ENCODE data around the gene NOCT. TPM values are rescaled to one million over a fixed set of nuclear protein-coding genes. Genes with fewer than 3 reads are reported as not detected.
"Not testable (repeated sequence)": the region's sequence is repeated elsewhere in the genome, so short reads cannot be mapped to it uniquely, and the experiment has no call there.

NOCT gene
- total and polyA plus RNA-seq, 2 donors from 2014 or later = 4.3 to 4.7 TPM

- Histone ChIP-seq H3K9me3 (ENCODE audit: control insufficient read depth in 2 of 3, insufficient read depth in 1 of 3, low read length in 3 of 3) (no peaks in the 10 kb centered on the region), H3K36me3 (ENCODE audit: control insufficient read depth in 2 of 3, insufficient read depth in 3 of 3, low read length in 3 of 3) (no peaks in the 10 kb centered on the region), H3K4me3 (ENCODE audit: low read length in 3 of 3) (no peak overlapping the region), H3K9ac (ENCODE audit: low read length in 3 of 3) (no peak overlapping the region), H3K27me3 (ENCODE audit: control insufficient read depth, insufficient read depth, low read length) (no peaks in the 10 kb centered on the region), H3K4me1 (ENCODE audit: control insufficient read depth in 2 of 3, insufficient read depth in 2 of 3, low read depth in 1 of 3, low read length in 3 of 3) (no peaks in the 10 kb centered on the region), H3K27ac (ENCODE audit: low read depth in 2 of 2, low read length in 2 of 2) (no peak overlapping the region)
- DNase-seq (no peak), FAIRE-seq (no peak)
- intact Hi-C loops (cut with DNase I) = no loop called here
- TF ChIP-seq CTCF (IDR thresholded peaks at IDR 0.05; ENCODE audit: borderline replicate concordance, extremely low read depth, insufficient read depth) = no peak
Observed at GRCh38 chr4:139007640-139008039, 7.9 kb upstream of the NOCT start.

- FAIRE-seq; H3K4me3 ChIP-seq (ENCODE audit: low read length in 3 of 3); DNase-seq; H3K36me3 ChIP-seq (ENCODE audit: control insufficient read depth in 2 of 3, insufficient read depth in 3 of 3, low read length in 3 of 3); intact Hi-C loops (cut with DNase I); H3K27me3 ChIP-seq (ENCODE audit: control insufficient read depth, insufficient read depth, low read length); H3K9me3 ChIP-seq (ENCODE audit: control insufficient read depth in 2 of 3, insufficient read depth in 1 of 3, low read length in 3 of 3); H3K9ac ChIP-seq (ENCODE audit: low read length in 3 of 3); H3K4me1 ChIP-seq (ENCODE audit: control insufficient read depth in 2 of 3, insufficient read depth in 2 of 3, low read depth in 1 of 3, low read length in 3 of 3); H3K27ac ChIP-seq (ENCODE audit: low read depth in 2 of 2, low read length in 2 of 2): not testable (repeated sequence)
Observed at GRCh38 chr4:139008278-139008677, 7.3 kb upstream of the NOCT start.

- no peak for DNase-seq
- FAIRE-seq = no peak
- no peak for TF ChIP-seq CTCF (IDR thresholded peaks at IDR 0.05; ENCODE audit: borderline replicate concordance, extremely low read depth, insufficient read depth)
- H3K4me1 ChIP-seq (ENCODE audit: control insufficient read depth in 2 of 3, insufficient read depth in 2 of 3, low read depth in 1 of 3, low read length in 3 of 3) = peaks cover 0 to 1% (median under 1%) of the 10 kb centered on the region in 3 donors
- no peak overlapping the region for H3K9ac ChIP-seq (ENCODE audit: low read length in 3 of 3)
- H3K4me3 ChIP-seq (ENCODE audit: low read length in 3 of 3) = no peak overlapping the region
- H3K36me3 ChIP-seq (ENCODE audit: control insufficient read depth in 2 of 3, insufficient read depth in 3 of 3, low read length in 3 of 3) = no peaks in the 10 kb centered on the region
- intact Hi-C loops (cut with DNase I) = no loop called here
- no peak overlapping the region for H3K27ac ChIP-seq (ENCODE audit: low read depth in 2 of 2, low read length in 2 of 2)
- no peaks in the 10 kb centered on the region for H3K27me3 ChIP-seq (ENCODE audit: control insufficient read depth, insufficient read depth, low read length)
- H3K9me3 ChIP-seq (ENCODE audit: control insufficient read depth in 2 of 3, insufficient read depth in 1 of 3, low read length in 3 of 3) = no peaks in the 10 kb centered on the region
Observed at GRCh38 chr4:139009702-139010101, 5.9 kb upstream of the NOCT start.

- Histone ChIP-seq H3K4me3 (ENCODE audit: low read length in 3 of 3) (no peak overlapping the region), H3K36me3 (ENCODE audit: control insufficient read depth in 2 of 3, insufficient read depth in 3 of 3, low read length in 3 of 3) (no peaks in the 10 kb centered on the region), H3K4me1 (ENCODE audit: control insufficient read depth in 2 of 3, insufficient read depth in 2 of 3, low read depth in 1 of 3, low read length in 3 of 3) (peaks cover 0 to 5% (median 4%) of the 10 kb centered on the region in 3 donors), H3K27me3 (ENCODE audit: control insufficient read depth, insufficient read depth, low read length) (no peaks in the 10 kb centered on the region), H3K9me3 (ENCODE audit: control insufficient read depth in 2 of 3, insufficient read depth in 1 of 3, low read length in 3 of 3) (no peaks in the 10 kb centered on the region), H3K9ac (ENCODE audit: low read length in 3 of 3) (no peak overlapping the region), H3K27ac (ENCODE audit: low read depth in 2 of 2, low read length in 2 of 2) (no peak overlapping the region)
- no peak for TF ChIP-seq CTCF (IDR thresholded peaks at IDR 0.05; ENCODE audit: borderline replicate concordance, extremely low read depth, insufficient read depth)
- FAIRE-seq (no peak), DNase-seq (no peak)
- intact Hi-C loops (cut with DNase I) = no loop called here
Observed at GRCh38 chr4:139011225-139011950, 4.2 kb upstream of the NOCT start.

All from kidney (tissue), 14 donors.